Neural cell (in vitro differentiated cells): ENCODE measurements around the gene TLE2. TPM values are rescaled to one million over a fixed set of nuclear protein-coding genes. Genes with fewer than 3 reads are reported as not detected.

Source experiments
- H2AFZ ChIP-seq: fragments of 200-600, 300-800 bp; sonication (generic), shearing (Covaris generic); 2 replicates; pipeline ENCODE4 v1.6.0; 2014; ENCODE audit warnings: low read depth, mild to moderate bottlenecking, antibody characterized with exemption, low read length, moderate library complexity
- H3F3A ChIP-seq: fragments of 200-600 bp; shearing (Covaris generic); 2 replicates; pipeline ENCODE4 v1.6.1; 2016; ENCODE audit warnings: mild to moderate bottlenecking, moderate library complexity, mixed read lengths, antibody characterized with exemption, low read length; ENCODE audit not compliant: insufficient read depth, poor library complexity, severe bottlenecking
- H3K27ac ChIP-seq: fragments of 200-600, 300-800 bp; sonication (generic), shearing (Covaris generic); 2 replicates; pipeline ENCODE4 v1.5.1; 2014; ENCODE audit warnings: mild to moderate bottlenecking, low read length, moderate library complexity
- H3K27me3 ChIP-seq: fragments of 300-800, 200-600 bp; sonication (generic), shearing (Covaris generic); 2 replicates; pipeline ENCODE4 v1.6.0; 2014; ENCODE audit warnings: mild to moderate bottlenecking, low read depth, low read length, moderate library complexity; ENCODE audit not compliant: insufficient read depth
- H3K36me3 ChIP-seq: fragments of 300-800, 200-600 bp; sonication (generic), shearing (Covaris generic); 2 replicates; pipeline ENCODE4 v1.5.1; 2014; ENCODE audit warnings: mild to moderate bottlenecking, antibody characterized with exemption, low read length, moderate library complexity; ENCODE audit not compliant: insufficient read depth
- H3K4me2 ChIP-seq: fragments of 300-800, 200-600 bp; sonication (generic), shearing (Covaris generic); 2 replicates; pipeline ENCODE4 v1.6.0; 2014; ENCODE audit warnings: mild to moderate bottlenecking, low read length
- H3K4me3 ChIP-seq: fragments of 300-800, 200-600 bp; sonication (generic), shearing (Covaris generic); 2 replicates; pipeline ENCODE4 v1.5.1; 2014; ENCODE audit warnings: mild to moderate bottlenecking, low read length, moderate library complexity
- H3K79me2 ChIP-seq: fragments of 200-600 bp; shearing (Covaris generic); replicated peaks from 2 replicates; pipeline ENCODE4 v1.6.0; 2014; ENCODE audit warnings: mild to moderate bottlenecking, low read length, moderate library complexity; ENCODE audit not compliant: insufficient read depth
- H3K9ac ChIP-seq: fragments of 300-800, 200-600 bp; sonication (generic), shearing (Covaris generic); 2 replicates; pipeline ENCODE4 v1.6.1; 2016; ENCODE audit warnings: mild to moderate bottlenecking, low read length, mixed read lengths
- H3K9me2 ChIP-seq: fragments of 200-600 bp; shearing (Covaris generic); 2 replicates; pipeline ENCODE4 v1.6.1; 2016; ENCODE audit warnings: mild to moderate bottlenecking, low read length, mixed read lengths; ENCODE audit not compliant: insufficient read depth
- H3K9me3 ChIP-seq: fragments of 200-600, 300-800 bp; sonication (generic), shearing (Covaris generic); 2 replicates; pipeline ENCODE4 v1.6.1; 2016; ENCODE audit warnings: mild to moderate bottlenecking, mixed run types, low read length, moderate library complexity, mixed read lengths
- H4K20me1 ChIP-seq: fragments of 200-600 bp; shearing (Covaris generic); 2 replicates; pipeline ENCODE4 v1.6.1; 2016; ENCODE audit warnings: mild to moderate bottlenecking, mixed run types; ENCODE audit not compliant: insufficient read depth
- EP300 ChIP-seq: fragments of 450-650 bp; conservative IDR thresholded peaks from 2 replicates; pipeline ENCODE4 v1.6.1; 2014; ENCODE audit warnings: antibody characterized with exemption, mild to moderate bottlenecking, moderate library complexity; ENCODE audit not compliant: poor library complexity, severe bottlenecking
- EZH2 ChIP-seq: fragments of 200-600, 300-800 bp; shearing (Covaris generic), sonication (generic); IDR thresholded peaks from 2 replicates; pipeline ENCODE4 v1.6.1; 2014; ENCODE audit warnings: antibody characterized with exemption, low read length, borderline replicate concordance, mild to moderate bottlenecking; ENCODE audit not compliant: insufficient read depth, poor library complexity, severe bottlenecking
- MXI1 ChIP-seq: fragments of 450-650 bp; conservative IDR thresholded peaks from 2 replicates; pipeline ENCODE4 v1.6.1; 2014; ENCODE audit warnings: antibody characterized with exemption, mild to moderate bottlenecking; ENCODE audit not compliant: poor library complexity, severe bottlenecking
- POLR2AphosphoS5 ChIP-seq: IDR thresholded peaks from 2 replicates; pipeline ENCODE4 v1.6.1; 2012
- RAD21 ChIP-seq: fragments of 450-650 bp; conservative IDR thresholded peaks from 2 replicates; pipeline ENCODE4 v1.6.1; 2014; ENCODE audit warnings: antibody characterized with exemption, mild to moderate bottlenecking, moderate library complexity
- SMC3 ChIP-seq: fragments of 450-650 bp; conservative IDR thresholded peaks from 2 replicates; pipeline ENCODE4 v1.6.1; 2014; ENCODE audit warnings: antibody characterized with exemption, mild to moderate bottlenecking, moderate library complexity; ENCODE audit not compliant: poor library complexity
- TAF1 ChIP-seq: IDR thresholded peaks from 2 replicates; pipeline ENCODE4 v1.6.1; 2012; ENCODE audit warnings: low read depth
- polyA plus RNA-seq: library from polyadenylated mRNA; depleted of rRNA; stranded (reverse); fragments of >200 nt; gene quantifications from 2 replicates; pipeline ENCODE4 v1.2.3, GENCODE V29; 2014
- TF ChIP-seq, protein P1 (sequence below): fragments of 450-650 bp; IDR thresholded peaks from 2 replicates; pipeline ENCODE4 v1.5.1; 2014; ENCODE audit warnings: antibody characterized with exemption, mild to moderate bottlenecking, moderate library complexity; ENCODE audit not compliant: poor library complexity, severe bottlenecking
- TF ChIP-seq, protein P2 (sequence below): IDR thresholded peaks from 2 replicates; pipeline ENCODE4 v1.6.1; 2012; ENCODE audit warnings: borderline replicate concordance

TLE2 gene
- polyA plus RNA-seq, 1 donor from 2014 or later, result 7.0 TPM

DNA sequence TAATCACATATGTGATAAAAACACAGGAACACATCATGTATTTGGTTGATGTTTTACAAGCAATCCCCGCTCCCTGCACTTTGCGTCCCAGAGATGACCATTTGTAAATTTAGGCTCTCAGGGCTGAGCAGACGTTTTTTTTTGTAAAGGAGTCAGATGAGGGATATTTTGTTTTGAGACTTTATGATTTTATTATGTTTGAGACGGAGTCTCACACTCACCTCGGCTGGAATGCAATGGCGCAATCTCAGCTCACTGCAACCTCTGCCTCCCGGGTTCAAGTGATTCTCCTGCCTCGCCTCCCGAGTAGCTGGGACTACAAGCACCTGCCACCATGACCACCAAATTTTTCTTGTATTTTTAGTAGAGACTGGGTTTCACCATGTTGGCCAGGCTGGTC lies 50.3 kb downstream of the TLE2 start:
- Histone ChIP-seq H2AFZ (no peak overlapping the region), H3K9ac (no peak overlapping the region), H3F3A (no peaks in the 10 kb centered on the region), H3K4me3 (no peak overlapping the region), H3K27me3 (peaks cover 80% of the 10 kb centered on the region), H3K36me3 (no peaks in the 10 kb centered on the region), H4K20me1 (no peaks in the 10 kb centered on the region), H3K27ac (no peak overlapping the region), H3K9me2 (no peaks in the 10 kb centered on the region), H3K9me3 (no peaks in the 10 kb centered on the region), H3K79me2 (no peaks in the 10 kb centered on the region), H3K4me2 (no peak overlapping the region)
- TF ChIP-seq RAD21, result no peak
- no peak for TF ChIP-seq MXI1
- TF ChIP-seq, protein P1, sequence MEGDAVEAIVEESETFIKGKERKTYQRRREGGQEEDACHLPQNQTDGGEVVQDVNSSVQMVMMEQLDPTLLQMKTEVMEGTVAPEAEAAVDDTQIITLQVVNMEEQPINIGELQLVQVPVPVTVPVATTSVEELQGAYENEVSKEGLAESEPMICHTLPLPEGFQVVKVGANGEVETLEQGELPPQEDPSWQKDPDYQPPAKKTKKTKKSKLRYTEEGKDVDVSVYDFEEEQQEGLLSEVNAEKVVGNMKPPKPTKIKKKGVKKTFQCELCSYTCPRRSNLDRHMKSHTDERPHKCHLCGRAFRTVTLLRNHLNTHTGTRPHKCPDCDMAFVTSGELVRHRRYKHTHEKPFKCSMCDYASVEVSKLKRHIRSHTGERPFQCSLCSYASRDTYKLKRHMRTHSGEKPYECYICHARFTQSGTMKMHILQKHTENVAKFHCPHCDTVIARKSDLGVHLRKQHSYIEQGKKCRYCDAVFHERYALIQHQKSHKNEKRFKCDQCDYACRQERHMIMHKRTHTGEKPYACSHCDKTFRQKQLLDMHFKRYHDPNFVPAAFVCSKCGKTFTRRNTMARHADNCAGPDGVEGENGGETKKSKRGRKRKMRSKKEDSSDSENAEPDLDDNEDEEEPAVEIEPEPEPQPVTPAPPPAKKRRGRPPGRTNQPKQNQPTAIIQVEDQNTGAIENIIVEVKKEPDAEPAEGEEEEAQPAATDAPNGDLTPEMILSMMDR, result no peak
- no peak for TF ChIP-seq SMC3
- no peak for TF ChIP-seq TAF1
- TF ChIP-seq EP300, result no peak

DNA sequence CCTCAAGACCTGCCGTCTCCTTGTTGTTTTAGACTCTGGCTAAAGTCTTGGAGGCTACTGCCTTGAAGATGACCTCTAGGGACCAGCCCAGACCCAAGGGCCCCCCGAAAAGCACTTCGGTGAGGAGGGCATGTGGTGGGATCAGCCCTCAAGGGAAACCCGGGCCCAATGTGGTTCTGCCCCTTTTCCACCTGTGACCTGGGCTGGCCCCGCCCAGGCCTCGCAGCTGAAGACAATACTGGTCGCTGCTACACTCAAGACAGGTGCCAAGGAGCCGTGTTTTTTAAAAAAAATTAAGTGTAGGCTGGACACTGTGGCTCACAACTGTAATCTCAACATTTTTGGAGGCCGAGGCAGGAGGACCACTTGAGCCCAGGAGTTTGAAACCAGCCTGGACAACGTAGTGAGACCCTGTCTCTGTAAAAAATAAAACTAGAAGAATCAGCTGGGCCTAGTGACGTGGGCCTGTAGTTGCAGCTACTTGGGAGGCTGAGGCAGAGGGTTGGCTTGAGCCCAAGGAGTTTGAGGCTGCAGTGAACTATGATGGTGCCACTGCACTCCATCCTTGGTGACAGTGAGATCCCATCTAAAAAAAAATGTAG lies 50.8 kb downstream of the TLE2 start:
- no peak overlapping the region for H3K4me2 ChIP-seq
- no peak overlapping the region for H3K4me3 ChIP-seq
- H3F3A ChIP-seq, result no peaks in the 10 kb centered on the region
- no peaks in the 10 kb centered on the region for H4K20me1 ChIP-seq
- no peak overlapping the region for H3K9ac ChIP-seq
- no peaks in the 10 kb centered on the region for H3K9me2 ChIP-seq
- no peak overlapping the region for H3K27ac ChIP-seq
- no peaks in the 10 kb centered on the region for H3K79me2 ChIP-seq
- TF ChIP-seq EP300 (no peak), SMC3 (no peak), MXI1 (no peak), EZH2 (no peak), TAF1 (no peak), POLR2AphosphoS5 (no peak), RAD21 (no peak)
- TF ChIP-seq, protein P2, sequence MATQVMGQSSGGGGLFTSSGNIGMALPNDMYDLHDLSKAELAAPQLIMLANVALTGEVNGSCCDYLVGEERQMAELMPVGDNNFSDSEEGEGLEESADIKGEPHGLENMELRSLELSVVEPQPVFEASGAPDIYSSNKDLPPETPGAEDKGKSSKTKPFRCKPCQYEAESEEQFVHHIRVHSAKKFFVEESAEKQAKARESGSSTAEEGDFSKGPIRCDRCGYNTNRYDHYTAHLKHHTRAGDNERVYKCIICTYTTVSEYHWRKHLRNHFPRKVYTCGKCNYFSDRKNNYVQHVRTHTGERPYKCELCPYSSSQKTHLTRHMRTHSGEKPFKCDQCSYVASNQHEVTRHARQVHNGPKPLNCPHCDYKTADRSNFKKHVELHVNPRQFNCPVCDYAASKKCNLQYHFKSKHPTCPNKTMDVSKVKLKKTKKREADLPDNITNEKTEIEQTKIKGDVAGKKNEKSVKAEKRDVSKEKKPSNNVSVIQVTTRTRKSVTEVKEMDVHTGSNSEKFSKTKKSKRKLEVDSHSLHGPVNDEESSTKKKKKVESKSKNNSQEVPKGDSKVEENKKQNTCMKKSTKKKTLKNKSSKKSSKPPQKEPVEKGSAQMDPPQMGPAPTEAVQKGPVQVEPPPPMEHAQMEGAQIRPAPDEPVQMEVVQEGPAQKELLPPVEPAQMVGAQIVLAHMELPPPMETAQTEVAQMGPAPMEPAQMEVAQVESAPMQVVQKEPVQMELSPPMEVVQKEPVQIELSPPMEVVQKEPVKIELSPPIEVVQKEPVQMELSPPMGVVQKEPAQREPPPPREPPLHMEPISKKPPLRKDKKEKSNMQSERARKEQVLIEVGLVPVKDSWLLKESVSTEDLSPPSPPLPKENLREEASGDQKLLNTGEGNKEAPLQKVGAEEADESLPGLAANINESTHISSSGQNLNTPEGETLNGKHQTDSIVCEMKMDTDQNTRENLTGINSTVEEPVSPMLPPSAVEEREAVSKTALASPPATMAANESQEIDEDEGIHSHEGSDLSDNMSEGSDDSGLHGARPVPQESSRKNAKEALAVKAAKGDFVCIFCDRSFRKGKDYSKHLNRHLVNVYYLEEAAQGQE, result no peak
- TF ChIP-seq, protein P1, result no peak
- H3K9me3 ChIP-seq, result no peaks in the 10 kb centered on the region
- H2AFZ ChIP-seq, result no peak overlapping the region
- H3K27me3 ChIP-seq, result peaks cover 77% of the 10 kb centered on the region
- H3K36me3 ChIP-seq, result no peaks in the 10 kb centered on the region
